ENCODE measurements around the gene SPTBN1.
"Not testable (repeated sequence)": the region's sequence is repeated elsewhere in the genome, so short reads cannot be mapped to it uniquely, and the experiment has no call there.

The SPTBN1 gene

GRCh38 chr2:54504866-54505265 is 48.7 kb downstream of the SPTBN1 start:
- no peak for DNase-seq

DNA sequence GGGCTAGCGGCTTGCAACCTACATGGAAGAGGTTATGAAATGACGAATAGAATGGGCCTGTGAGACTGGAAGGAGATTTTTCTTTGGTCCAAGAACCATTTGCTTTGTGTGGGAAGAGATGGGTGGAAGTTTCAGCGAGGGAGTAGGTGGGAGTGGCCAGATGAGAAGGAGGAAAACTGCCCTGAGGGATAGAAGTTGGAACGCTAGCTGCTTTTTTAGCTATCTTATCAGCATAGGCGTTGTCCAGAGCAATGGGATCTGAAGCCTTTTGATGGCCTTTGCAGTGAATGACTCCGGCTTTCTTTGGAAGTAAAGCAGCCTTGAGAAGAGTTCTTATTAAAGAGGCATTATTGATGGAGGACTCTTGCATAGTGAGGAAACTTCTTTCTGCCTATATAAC is 52.4 kb downstream of the SPTBN1 start:
- no peak for DNase-seq

DNA sequence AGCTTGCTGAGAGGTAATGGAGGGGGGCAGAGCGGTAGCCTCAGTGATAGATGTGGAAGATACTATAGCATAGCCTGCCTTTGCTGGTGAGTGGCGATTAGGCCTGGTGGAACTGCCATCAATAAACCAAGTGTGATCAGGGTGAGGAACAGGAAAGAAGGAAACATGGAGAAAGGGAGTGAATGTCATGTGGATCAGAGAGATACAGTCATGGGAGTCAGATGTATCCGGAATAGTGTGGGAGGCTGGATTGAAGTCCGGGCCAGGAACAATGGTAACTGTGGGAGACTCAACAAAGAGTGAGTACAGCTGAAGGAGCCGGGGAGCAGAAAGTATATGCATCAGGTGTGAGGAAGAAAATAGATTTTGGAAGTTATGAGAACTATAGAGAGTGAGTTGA is 52.9 kb downstream of the SPTBN1 start:
- DNase-seq: not testable (repeated sequence)

- DNase-seq: no peak
Observed at GRCh38 chr2:54510916-54511315, 54.8 kb downstream of the SPTBN1 start.

DNA sequence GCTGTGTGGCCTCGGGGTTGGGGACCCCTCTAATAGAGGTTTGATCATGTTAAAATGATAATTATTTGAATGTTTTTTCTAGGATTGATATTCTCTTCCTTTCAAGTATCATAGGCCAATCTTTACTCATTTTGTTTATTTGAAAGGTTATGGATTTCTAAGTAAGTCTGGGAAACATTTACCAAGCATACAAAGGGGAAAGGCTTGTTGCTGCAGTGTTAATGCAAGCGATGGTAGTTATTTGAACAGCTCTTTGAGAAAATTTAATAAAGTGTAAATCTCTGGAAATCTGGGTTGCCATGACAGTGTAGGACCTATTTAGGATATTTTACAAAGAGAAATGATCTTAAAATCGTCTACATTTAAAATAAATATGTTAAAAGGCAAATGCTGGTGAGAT is 56.1 kb downstream of the SPTBN1 start:
- no peak for DNase-seq

DNA sequence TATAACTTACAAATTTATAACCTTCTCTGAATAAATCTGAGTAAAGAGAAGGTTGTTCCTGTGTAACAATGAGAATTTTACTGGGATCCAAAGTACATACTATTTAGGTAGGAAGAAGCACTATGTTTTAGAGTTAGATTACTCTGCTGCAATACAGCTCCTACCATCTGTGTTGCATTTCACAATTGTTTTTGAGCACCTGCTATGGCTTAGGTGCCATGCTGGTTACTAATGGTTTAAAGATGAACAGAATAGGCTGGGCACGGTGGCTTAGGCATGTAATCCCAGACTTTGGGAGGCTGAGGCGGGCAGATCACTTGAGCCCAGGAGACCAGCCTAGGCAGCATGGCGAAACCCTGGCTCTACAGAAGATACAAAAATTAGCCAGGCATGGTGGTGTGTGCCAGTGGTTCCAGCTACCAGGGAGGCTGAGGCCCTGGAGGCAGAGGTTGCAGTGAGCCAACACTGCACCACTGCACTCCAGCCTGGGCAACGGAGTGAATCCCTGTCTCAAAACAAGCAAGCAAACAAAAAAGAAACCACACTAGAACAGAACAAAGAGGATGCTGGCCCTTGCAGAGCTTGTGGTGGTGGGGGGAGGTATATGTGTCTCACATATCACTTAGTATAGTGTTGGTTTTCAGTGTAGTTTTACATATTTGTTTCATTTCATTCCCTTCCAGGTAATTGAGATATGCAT is 56.7 kb downstream of the SPTBN1 start:
- DNase-seq: no peak

DNA sequence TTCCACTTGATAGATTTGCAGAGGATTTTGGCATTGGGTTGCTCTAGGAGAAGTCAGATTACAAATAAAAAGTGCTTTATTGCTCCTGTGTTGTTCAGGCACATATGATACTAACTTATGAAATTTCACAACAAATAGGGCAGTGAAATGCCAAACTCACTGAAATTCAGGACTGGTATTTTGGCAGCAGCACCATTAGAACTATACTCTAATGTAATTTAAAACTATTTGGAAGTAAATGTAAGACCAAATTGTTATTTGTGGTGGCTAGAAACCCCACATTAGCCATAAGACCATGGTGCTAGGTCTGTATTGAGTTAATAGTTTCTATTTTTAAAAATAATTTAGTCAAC is 57.2 kb downstream of the SPTBN1 start:
- DNase-seq: no peak

DNA sequence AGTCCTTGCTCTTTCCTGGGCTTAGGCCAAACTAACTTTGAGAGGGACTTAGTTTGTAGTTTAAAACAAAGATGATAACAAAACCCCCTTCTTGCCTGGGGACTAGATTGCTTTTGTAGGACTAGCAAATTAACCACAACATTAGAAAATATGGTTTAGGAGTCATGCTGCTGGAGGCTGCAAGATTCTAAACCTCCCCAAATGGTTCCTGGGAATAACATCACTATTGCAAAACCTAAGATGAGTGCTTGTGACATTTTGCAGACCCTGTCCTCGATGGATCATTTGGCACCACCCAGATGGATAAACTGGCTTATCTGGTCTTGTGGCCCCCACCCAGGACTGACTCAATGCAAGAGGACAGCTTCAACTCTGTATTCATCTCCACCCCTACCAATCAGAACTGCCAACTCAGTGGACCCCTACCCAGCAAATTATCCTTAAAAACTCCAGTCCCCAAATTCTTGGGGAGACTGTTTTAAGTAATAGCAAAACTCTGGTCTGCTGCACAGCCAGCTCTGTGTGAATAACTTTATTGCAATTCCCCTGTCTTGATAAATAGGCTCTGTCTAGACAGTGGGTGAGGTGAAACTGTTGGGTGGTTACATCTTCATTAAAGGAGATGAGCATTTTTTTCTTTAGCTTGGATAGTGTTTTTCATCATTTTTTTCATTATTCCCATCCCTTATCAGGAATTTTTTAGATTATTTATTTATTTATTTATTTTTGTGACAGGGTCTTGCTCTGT is 58.9 kb downstream of the SPTBN1 start:
- DNase-seq: no peak

DNA sequence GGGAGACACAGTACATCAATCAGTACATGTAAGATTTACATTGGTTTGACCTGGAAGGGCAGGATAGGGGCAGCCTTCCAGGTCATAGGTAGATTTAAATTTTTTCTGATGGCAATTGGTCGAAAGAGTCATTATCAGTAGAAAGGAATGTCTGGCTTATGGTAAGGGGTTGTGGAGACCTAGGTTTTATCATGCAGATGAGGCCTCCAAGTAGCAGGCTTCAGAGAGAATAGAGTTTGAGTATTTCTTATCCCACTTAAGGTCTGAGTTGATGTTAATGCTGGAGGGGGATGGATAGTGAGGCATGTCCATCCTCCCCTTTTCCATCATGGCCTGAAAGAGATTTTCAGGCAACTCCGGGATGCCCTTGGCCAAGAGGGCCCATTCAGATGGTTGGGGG is 60.7 kb downstream of the SPTBN1 start:
- no peak for DNase-seq

DNA sequence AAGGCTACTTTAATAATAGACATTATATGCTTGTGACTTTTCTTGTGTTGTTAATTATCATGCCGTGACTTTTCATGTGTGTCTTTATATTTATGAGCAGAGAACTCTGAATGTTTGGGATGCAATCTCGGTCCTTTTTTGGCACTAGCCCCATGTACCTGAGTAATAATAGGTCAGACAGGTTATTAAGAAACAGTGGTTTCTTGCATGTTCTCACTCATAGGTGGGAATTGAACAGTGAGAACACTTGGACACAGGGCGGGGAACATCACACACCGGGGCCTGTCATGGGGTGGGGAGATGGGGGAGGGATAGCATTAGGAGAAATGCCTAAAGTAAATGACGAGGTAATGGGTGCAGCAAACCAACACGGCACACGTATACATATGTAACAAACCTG is 61.9 kb downstream of the SPTBN1 start:
- DNase-seq: not testable (repeated sequence)

DNA sequence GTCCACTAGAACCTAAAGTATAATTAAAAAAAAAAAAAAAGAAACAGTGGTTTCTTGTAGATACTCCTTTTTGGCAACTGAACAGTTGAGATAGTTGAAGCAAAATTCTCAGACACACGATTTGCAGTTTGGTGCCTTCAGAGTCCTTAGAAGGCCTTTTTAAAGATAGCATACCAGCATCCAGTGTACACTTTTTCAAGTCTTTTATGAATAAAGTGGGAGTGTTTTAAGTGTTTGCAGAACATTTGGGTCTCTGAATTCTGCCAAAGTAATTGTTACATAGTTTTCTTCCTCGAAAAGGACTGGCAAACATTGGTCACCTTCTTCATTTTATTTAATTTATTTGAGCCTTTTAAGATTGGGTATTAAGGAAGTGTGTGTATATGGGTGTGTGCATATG is 62.3 kb downstream of the SPTBN1 start:
- no peak for DNase-seq

- DNase-seq: no peak
Observed at GRCh38 chr2:54519841-54520459, 63.8 kb downstream of the SPTBN1 start.

DNA sequence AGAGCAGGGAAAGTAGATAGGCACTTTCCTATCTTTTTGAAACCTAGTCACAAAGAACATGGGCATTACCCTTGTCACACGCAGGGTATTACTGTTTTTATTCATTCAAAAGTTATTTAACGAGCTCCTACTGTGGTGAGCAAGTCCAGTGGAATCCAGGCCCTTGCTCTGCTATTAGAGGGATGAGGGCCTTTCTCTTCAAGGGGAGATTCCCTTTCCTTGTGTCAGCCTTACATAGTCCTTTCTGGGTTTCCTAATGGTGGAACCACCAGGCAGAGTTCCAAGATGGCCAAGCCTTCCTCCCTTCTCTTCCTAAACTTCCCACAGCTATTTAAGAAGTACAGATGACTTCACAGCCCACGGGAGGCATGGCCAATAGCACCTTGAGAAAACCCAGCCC is 64.6 kb downstream of the SPTBN1 start:
- no peak for DNase-seq

DNA sequence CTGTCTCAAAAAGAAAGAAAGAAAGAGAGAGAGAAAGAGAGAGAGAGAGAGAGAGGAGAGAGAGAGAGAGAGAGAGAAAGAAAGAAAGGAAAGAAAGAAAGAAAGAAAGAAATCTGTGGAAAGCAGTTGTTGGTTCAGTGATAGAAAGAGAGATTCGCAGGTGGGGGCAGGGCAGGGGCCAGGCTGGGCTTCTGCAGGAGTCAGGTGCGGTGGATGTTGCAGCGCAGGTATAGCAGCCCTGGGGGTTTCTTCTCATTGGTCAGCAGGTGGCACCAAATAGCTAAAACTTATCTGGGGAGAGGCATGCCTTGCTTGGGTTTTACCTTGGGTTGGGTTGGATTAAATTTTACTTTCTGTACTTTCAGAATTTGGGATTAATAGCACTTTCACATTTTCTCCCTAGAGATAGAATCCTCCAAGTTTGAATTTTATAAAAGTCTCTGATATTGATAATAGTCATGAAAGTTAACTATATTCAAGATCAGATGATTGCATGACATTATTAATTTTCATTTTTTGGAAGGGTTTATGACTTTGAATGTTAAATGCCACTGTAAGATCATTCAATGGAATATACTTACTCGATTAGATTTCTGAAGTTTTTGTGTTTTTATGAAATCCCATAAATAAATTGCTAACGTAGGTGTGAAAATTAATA is 66.6 kb downstream of the SPTBN1 start:
- peak; percentile 63 to 75 for DNase-seq

GRCh38 chr2:54523324-54523959 is 67.3 kb downstream of the SPTBN1 start:
- DNase-seq: no peak

GRCh38 chr2:54524226-54524991 is 68.3 kb downstream of the SPTBN1 start:
- DNase-seq: peak in 1 of 2 donors; percentile 4

- DNase-seq: no peak
Observed at GRCh38 chr2:54525321-54525720, 69.2 kb downstream of the SPTBN1 start.

DNA sequence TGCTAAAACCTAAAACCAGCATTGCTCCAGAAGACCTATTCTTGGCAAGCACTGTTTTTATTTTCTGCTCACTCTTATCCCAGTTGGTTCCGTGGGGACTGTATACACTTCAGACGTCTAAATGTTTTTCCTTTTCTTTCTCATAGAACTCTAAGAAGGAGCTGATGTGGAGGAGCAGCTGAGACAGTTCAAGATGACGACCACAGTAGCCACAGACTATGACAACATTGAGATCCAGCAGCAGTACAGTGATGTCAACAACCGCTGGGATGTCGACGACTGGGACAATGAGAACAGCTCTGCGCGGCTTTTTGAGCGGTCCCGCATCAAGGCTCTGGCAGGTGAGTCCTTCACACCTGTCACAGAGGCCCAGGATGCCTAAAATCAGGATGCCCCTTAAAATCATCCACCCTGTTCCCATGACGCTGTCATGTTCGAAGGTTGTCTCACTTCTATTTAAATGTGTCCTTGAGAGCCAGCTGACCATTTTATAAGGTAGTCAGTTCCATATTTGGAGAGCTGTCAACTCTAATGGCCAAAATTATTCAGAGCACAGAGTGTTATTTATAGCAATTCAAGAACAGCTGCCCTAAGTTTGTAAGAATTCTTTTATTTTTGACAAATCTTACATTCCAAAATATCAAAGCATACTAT is 70.2 kb downstream of the SPTBN1 start:
- DNase-seq: no peak

DNA sequence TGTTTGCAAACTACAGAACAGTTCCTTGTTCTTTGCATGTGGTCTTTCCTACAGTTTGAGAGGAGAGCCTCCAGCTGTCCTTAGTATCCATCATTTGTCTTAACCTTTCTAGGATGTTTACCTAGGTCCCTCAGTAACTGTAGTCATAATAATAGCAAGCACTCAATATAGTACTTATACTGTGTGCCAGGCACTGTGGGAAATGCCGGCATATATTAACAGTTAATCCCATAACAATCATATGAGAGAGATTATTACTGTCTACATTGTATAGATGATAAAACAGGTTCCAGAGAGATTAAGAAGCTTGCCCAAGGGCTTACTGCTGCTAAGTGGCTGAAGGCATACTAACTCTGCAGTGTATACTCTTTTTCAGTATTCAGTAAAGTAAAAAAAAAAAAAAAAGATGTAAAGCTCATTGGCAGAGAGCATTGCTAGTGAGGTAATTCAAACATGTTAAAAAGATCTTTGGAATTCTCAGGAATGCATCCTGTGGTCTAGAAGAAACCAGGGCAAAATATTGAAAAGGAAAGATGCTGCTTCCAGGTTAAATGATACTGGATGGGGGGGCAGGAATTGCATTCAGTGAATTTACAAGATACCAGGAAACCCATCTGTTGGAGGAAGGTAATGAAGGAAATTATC is 72.3 kb downstream of the SPTBN1 start:
- no peak for DNase-seq

DNA sequence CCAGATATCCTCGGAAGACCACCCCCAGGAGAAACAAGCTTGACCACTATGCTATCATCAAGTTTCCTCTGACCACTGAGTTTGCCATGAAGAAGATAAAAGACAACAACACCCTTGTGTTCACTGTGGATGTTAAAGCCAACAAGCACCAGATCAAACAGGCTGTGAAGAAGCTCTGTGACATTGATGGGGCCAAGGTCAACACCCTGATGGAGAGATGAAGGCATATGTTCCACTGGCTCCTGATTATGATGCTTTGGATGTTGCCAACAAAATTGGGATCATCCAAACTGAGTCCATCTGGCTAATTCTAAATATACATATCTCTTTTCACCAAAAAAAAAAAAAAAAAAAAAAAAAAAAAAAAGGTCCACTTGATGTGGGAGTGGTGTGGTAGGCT is 73.4 kb downstream of the SPTBN1 start:
- not testable (repeated sequence) for DNase-seq

GRCh38 chr2:54529935-54530334 is 73.8 kb downstream of the SPTBN1 start:
- DNase-seq: no peak
